NCI-H1417 (cell line): ENCODE data around the gene CAPN2.
"Not testable (repeated sequence)": the region's sequence is repeated elsewhere in the genome, so short reads cannot be mapped to it uniquely, and the experiment has no call there.

Experiments
- DNase-seq, 3 experiments: peaks; one replicate each; lab custom pipeline; 2025; lab: John Stamatoyannopoulos, UW

CAPN2 gene

GRCh38 chr1:223788746-223789415 is 76.5 kb downstream of the CAPN2 start:
- no peak for DNase-seq

- no peak for DNase-seq
Observed at GRCh38 chr1:223792046-223792445, 79.7 kb downstream of the CAPN2 start.

- no peak for DNase-seq
Observed at GRCh38 chr1:223793716-223794115, 81.4 kb downstream of the CAPN2 start.

- no peak for DNase-seq
Observed at GRCh38 chr1:223794136-223794880, 82.0 kb downstream of the CAPN2 start.

GRCh38 chr1:223796210-223796609 is 83.9 kb downstream of the CAPN2 start:
- DNase-seq = no peak

- DNase-seq = no peak
Observed at GRCh38 chr1:223802032-223802431, 89.7 kb downstream of the CAPN2 start.

GRCh38 chr1:223802602-223803001 is 90.3 kb downstream of the CAPN2 start:
- no peak for DNase-seq

- DNase-seq = no peak
Observed at GRCh38 chr1:223803211-223803610, 90.9 kb downstream of the CAPN2 start.

GRCh38 chr1:223809905-223810304 is 97.6 kb downstream of the CAPN2 start:
- not testable (repeated sequence) for DNase-seq

- DNase-seq = no peak
Observed at GRCh38 chr1:223810586-223810985, 98.2 kb downstream of the CAPN2 start.

- peak in 2 of 3 experiments; percentile 1 to 65 for DNase-seq
Observed at GRCh38 chr1:223811634-223812101, 99.3 kb downstream of the CAPN2 start.

GRCh38 chr1:223813645-223814044 is 101.3 kb downstream of the CAPN2 start:
- no peak for DNase-seq

- DNase-seq = no peak
Observed at GRCh38 chr1:223815020-223815853, 102.9 kb downstream of the CAPN2 start.

GRCh38 chr1:223815865-223816264 is 103.5 kb downstream of the CAPN2 start:
- no peak for DNase-seq

- not testable (repeated sequence) for DNase-seq
Observed at GRCh38 chr1:223817265-223817664, 104.9 kb downstream of the CAPN2 start.

- no peak for DNase-seq
Observed at GRCh38 chr1:223819730-223820514, 107.6 kb downstream of the CAPN2 start.

- peak in 1 of 3 experiments; percentile 3 for DNase-seq
Observed at GRCh38 chr1:223820515-223820858, 108.1 kb downstream of the CAPN2 start.

- DNase-seq = no peak
Observed at GRCh38 chr1:223820971-223821370, 108.6 kb downstream of the CAPN2 start.

- no peak for DNase-seq
Observed at GRCh38 chr1:223824287-223824686, 111.9 kb downstream of the CAPN2 start.

GRCh38 chr1:223824712-223825111 is 112.4 kb downstream of the CAPN2 start:
- DNase-seq = no peak
